ENCODE measurements around the gene ZNF665. TPM values are rescaled to one million over a fixed set of nuclear protein-coding genes. Genes with fewer than 3 reads are reported as not detected.

ZNF665 gene
- total RNA-seq, 1 donor from 2014 or later, result 3.8 TPM

GRCh38 chr19:53183146-53183764 lies 9.9 kb downstream of the ZNF665 start:
- DNase-seq (ENCODE audit: low spot score), result no peak
- Mint-ChIP-seq H3K4me1 (ENCODE audit: unreplicated experiment) (no peaks in the 10 kb centered on the region), H3K4me3 (ENCODE audit: unreplicated experiment) (peak overlapping the region; percentile 51), H3K27me3 (ENCODE audit: unreplicated experiment) (peaks cover 2% of the 10 kb centered on the region), H3K36me3 (ENCODE audit: low read depth, unreplicated experiment) (peaks cover 22% of the 10 kb centered on the region), H3K27ac (ENCODE audit: unreplicated experiment) (no peak overlapping the region), H3K9me3 (ENCODE audit: unreplicated experiment) (peaks cover 5% of the 10 kb centered on the region)
- no peak for TF ChIP-seq CTCF (IDR thresholded peaks at IDR 0.05; ENCODE audit: unreplicated experiment)

DNA sequence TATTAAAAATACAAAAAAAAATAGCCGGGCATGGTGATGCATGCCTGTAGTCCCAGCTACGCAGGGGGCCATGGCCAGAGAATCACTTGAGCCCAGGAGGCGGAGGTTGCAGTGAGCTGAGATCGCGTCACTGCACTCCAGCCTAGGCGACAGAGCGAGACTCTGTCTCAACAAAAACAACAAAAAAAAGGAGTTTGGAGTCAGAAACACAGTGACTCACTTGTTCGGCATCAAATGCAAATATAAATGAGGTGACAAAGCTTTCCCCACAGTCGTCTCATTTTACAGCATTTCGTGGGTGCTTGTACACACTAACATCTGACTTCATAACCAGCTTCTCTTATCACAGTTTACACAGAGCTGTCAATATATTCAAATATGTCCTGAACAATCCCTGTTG lies 11.0 kb downstream of the ZNF665 start:
- Mint-ChIP-seq H3K4me3 (ENCODE audit: unreplicated experiment) (no peak overlapping the region), H3K27ac (ENCODE audit: unreplicated experiment) (no peak overlapping the region), H3K36me3 (ENCODE audit: low read depth, unreplicated experiment) (peaks cover 22% of the 10 kb centered on the region), H3K27me3 (ENCODE audit: unreplicated experiment) (peaks cover 2% of the 10 kb centered on the region), H3K4me1 (ENCODE audit: unreplicated experiment) (no peaks in the 10 kb centered on the region), H3K9me3 (ENCODE audit: unreplicated experiment) (peaks cover 5% of the 10 kb centered on the region)
- DNase-seq (ENCODE audit: low spot score), result no peak
- no peak for TF ChIP-seq CTCF (IDR thresholded peaks at IDR 0.05; ENCODE audit: unreplicated experiment)

GRCh38 chr19:53177986-53178385 lies 15.2 kb downstream of the ZNF665 start:
- TF ChIP-seq CTCF (IDR thresholded peaks at IDR 0.05; ENCODE audit: unreplicated experiment), result no peak
- Mint-ChIP-seq H3K36me3 (ENCODE audit: low read depth, unreplicated experiment) (peaks cover 28% of the 10 kb centered on the region), H3K27ac (ENCODE audit: unreplicated experiment) (no peak overlapping the region), H3K4me3 (ENCODE audit: unreplicated experiment) (no peak overlapping the region), H3K27me3 (ENCODE audit: unreplicated experiment) (peaks cover 2% of the 10 kb centered on the region), H3K4me1 (ENCODE audit: unreplicated experiment) (no peaks in the 10 kb centered on the region), H3K9me3 (ENCODE audit: unreplicated experiment) (peaks cover 20% of the 10 kb centered on the region)
- DNase-seq (ENCODE audit: low spot score), result no peak

DNA sequence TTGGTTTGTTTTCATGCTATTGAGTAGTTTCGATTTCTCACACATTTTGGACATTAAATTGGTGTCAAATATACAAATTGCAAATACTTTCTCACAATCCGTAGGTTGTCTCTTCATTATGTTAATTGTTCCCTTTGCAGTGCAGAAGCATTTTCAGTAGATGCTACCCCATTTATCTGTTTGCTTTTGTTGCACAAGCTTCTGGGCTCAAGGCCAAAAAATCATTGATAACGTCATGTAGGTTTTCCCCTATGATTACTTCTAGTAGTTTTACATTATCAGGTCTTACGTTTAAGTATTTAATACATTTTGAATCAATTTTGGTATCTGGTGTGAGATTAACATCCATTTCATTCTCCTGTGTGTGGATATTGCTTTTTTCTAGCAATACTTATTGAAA lies 20.3 kb downstream of the ZNF665 start:
- Mint-ChIP-seq H3K4me3 (ENCODE audit: unreplicated experiment) (peak overlapping the region; percentile 58), H3K9me3 (ENCODE audit: unreplicated experiment) (peaks cover 19% of the 10 kb centered on the region), H3K4me1 (ENCODE audit: unreplicated experiment) (no peaks in the 10 kb centered on the region), H3K36me3 (ENCODE audit: low read depth, unreplicated experiment) (peaks cover 24% of the 10 kb centered on the region), H3K27ac (ENCODE audit: unreplicated experiment) (no peak overlapping the region), H3K27me3 (ENCODE audit: unreplicated experiment) (peaks cover 4% of the 10 kb centered on the region)
- no peak for DNase-seq (ENCODE audit: low spot score)
- TF ChIP-seq CTCF (IDR thresholded peaks at IDR 0.05; ENCODE audit: unreplicated experiment), result no peak

GRCh38 chr19:53165691-53166091 lies 27.5 kb downstream of the ZNF665 start:
- Mint-ChIP-seq H3K27me3 (ENCODE audit: unreplicated experiment) (no peaks in the 10 kb centered on the region), H3K36me3 (ENCODE audit: low read depth, unreplicated experiment) (peaks cover 34% of the 10 kb centered on the region), H3K9me3 (ENCODE audit: unreplicated experiment) (peaks cover 5% of the 10 kb centered on the region), H3K4me1 (ENCODE audit: unreplicated experiment) (no peaks in the 10 kb centered on the region), H3K27ac (ENCODE audit: unreplicated experiment) (no peak overlapping the region), H3K4me3 (ENCODE audit: unreplicated experiment) (peak overlapping the region; percentile 83)
- no peak for TF ChIP-seq CTCF (IDR thresholded peaks at IDR 0.05; ENCODE audit: unreplicated experiment)
- DNase-seq (ENCODE audit: low spot score), result no peak

All from endothelial cell (in vitro differentiated cells).